ENCODE data around the gene INHBE.
"Not testable (repeated sequence)": the region's sequence is repeated elsewhere in the genome, so short reads cannot be mapped to it uniquely, and the experiment has no call there.

Gene INHBE

GRCh38 chr12:57441846-57442427, 13.2 kb upstream of the INHBE start:
- H3K27ac ChIP-seq, result no peak overlapping the region
- TF ChIP-seq CTCF (IDR thresholded peaks at IDR 0.05) (no peak), ZFX (IDR thresholded peaks at IDR 0.05; ENCODE audit: borderline replicate concordance) (no peak)

GRCh38 chr12:57444337-57444736, 10.8 kb upstream of the INHBE start:
- not testable (repeated sequence) for H3K27ac ChIP-seq

GRCh38 chr12:57444744-57445143, 10.4 kb upstream of the INHBE start:
- TF ChIP-seq CTCF (IDR thresholded peaks at IDR 0.05) (no peak), ZFX (IDR thresholded peaks at IDR 0.05; ENCODE audit: borderline replicate concordance) (no peak)

GRCh38 chr12:57446292-57446960, 8.7 kb upstream of the INHBE start:
- H3K27ac ChIP-seq, result no peak overlapping the region
- no peak for TF ChIP-seq CTCF (IDR thresholded peaks at IDR 0.05)
- TF ChIP-seq ZFX (IDR thresholded peaks at IDR 0.05; ENCODE audit: borderline replicate concordance), result no peak

More at GRCh38 chr12:57444744-57445143, 10.4 kb upstream of the INHBE start:
- H3K27ac ChIP-seq, result no peak overlapping the region

- H3K27ac ChIP-seq, result no peak overlapping the region
- TF ChIP-seq ZFX (IDR thresholded peaks at IDR 0.05; ENCODE audit: borderline replicate concordance) (no peak), CTCF (IDR thresholded peaks at IDR 0.05) (no peak)
Observed at GRCh38 chr12:57448669-57449068, 6.4 kb upstream of the INHBE start.

GRCh38 chr12:57449375-57449774, 5.7 kb upstream of the INHBE start:
- TF ChIP-seq ZFX (IDR thresholded peaks at IDR 0.05; ENCODE audit: borderline replicate concordance), result no peak
- TF ChIP-seq CTCF (IDR thresholded peaks at IDR 0.05), result no peak
- no peak overlapping the region for H3K27ac ChIP-seq

GRCh38 chr12:57450057-57450456, 5.0 kb upstream of the INHBE start:
- no peak for TF ChIP-seq ZFX (IDR thresholded peaks at IDR 0.05; ENCODE audit: borderline replicate concordance)
- TF ChIP-seq CTCF (IDR thresholded peaks at IDR 0.05), result no peak
- H3K27ac ChIP-seq, result no peak overlapping the region

Data from 22Rv1 (cell line).